Measurements from ENCODE around the gene ALDOA.

The ALDOA gene

GRCh38 chr16:30088237-30088831 lies 22.8 kb downstream of the ALDOA start:
- Histone ChIP-seq H3K27me3 (ENCODE audit: control insufficient read depth, insufficient read depth, low read length) (no peaks in the 10 kb centered on the region), H3K9me3 (ENCODE audit: control insufficient read depth, low read length) (no peaks in the 10 kb centered on the region), H3K4me3 (ENCODE audit: low read length) (no peak overlapping the region), H3K4me1 (ENCODE audit: control insufficient read depth, insufficient read depth, low read length) (peaks cover 31% of the 10 kb centered on the region), H3K36me3 (ENCODE audit: control insufficient read depth, insufficient read depth, low read length) (peaks cover 10% of the 10 kb centered on the region), H3K9ac (ENCODE audit: low read length) (no peak overlapping the region)

GRCh38 chr16:30088832-30089624 lies 23.5 kb downstream of the ALDOA start:
- Histone ChIP-seq H3K4me1 (ENCODE audit: control insufficient read depth, insufficient read depth, low read length) (peaks cover 31% of the 10 kb centered on the region), H3K9me3 (ENCODE audit: control insufficient read depth, low read length) (no peaks in the 10 kb centered on the region), H3K36me3 (ENCODE audit: control insufficient read depth, insufficient read depth, low read length) (peaks cover 6% of the 10 kb centered on the region), H3K9ac (ENCODE audit: low read length) (no peak overlapping the region), H3K4me3 (ENCODE audit: low read length) (no peak overlapping the region), H3K27me3 (ENCODE audit: control insufficient read depth, insufficient read depth, low read length) (no peaks in the 10 kb centered on the region)

GRCh38 chr16:30090610-30091331 lies 25.2 kb downstream of the ALDOA start:
- Histone ChIP-seq H3K27me3 (ENCODE audit: control insufficient read depth, insufficient read depth, low read length) (no peaks in the 10 kb centered on the region), H3K36me3 (ENCODE audit: control insufficient read depth, insufficient read depth, low read length) (no peaks in the 10 kb centered on the region), H3K4me3 (ENCODE audit: low read length) (no peak overlapping the region), H3K9ac (ENCODE audit: low read length) (peak overlapping the region; percentile 79), H3K4me1 (ENCODE audit: control insufficient read depth, insufficient read depth, low read length) (peaks cover 43% of the 10 kb centered on the region), H3K9me3 (ENCODE audit: control insufficient read depth, low read length) (no peaks in the 10 kb centered on the region)

GRCh38 chr16:30091474-30092372 lies 26.2 kb downstream of the ALDOA start, which contains the start of gene TBX6:
Gene TBX6, minus strand, starts transcription at chr16:30091924. Its CDS starts 731 bp downstream, at chr16:30091193.
- Histone ChIP-seq H3K9me3 (ENCODE audit: control insufficient read depth, low read length) (no peaks in the 10 kb centered on the region), H3K9ac (ENCODE audit: low read length) (peak within 1 kb of the TSS; percentile 79), H3K27me3 (ENCODE audit: control insufficient read depth, insufficient read depth, low read length) (no peaks in the 10 kb centered on the region), H3K4me1 (ENCODE audit: control insufficient read depth, insufficient read depth, low read length) (peaks cover 46% of the 10 kb centered on the region), H3K4me3 (ENCODE audit: low read length) (peak within 1 kb of the TSS; percentile 88), H3K36me3 (ENCODE audit: control insufficient read depth, insufficient read depth, low read length) (no peaks in the 10 kb centered on the region)

GRCh38 chr16:30092373-30093010 lies 26.9 kb downstream of the ALDOA start:
- Histone ChIP-seq H3K9ac (ENCODE audit: low read length) (peak overlapping the region; percentile 79), H3K4me3 (ENCODE audit: low read length) (peak overlapping the region; percentile 88), H3K27me3 (ENCODE audit: control insufficient read depth, insufficient read depth, low read length) (no peaks in the 10 kb centered on the region), H3K9me3 (ENCODE audit: control insufficient read depth, low read length) (no peaks in the 10 kb centered on the region), H3K4me1 (ENCODE audit: control insufficient read depth, insufficient read depth, low read length) (peaks cover 46% of the 10 kb centered on the region), H3K36me3 (ENCODE audit: control insufficient read depth, insufficient read depth, low read length) (no peaks in the 10 kb centered on the region)

GRCh38 chr16:30094541-30095165 lies 29.1 kb downstream of the ALDOA start:
- H3K27me3 ChIP-seq (ENCODE audit: control insufficient read depth, insufficient read depth, low read length), result no peaks in the 10 kb centered on the region
- peak overlapping the region; percentile 86 for H3K9ac ChIP-seq (ENCODE audit: low read length)
- H3K9me3 ChIP-seq (ENCODE audit: control insufficient read depth, low read length), result no peaks in the 10 kb centered on the region
- peak overlapping the region; percentile 75 for H3K4me3 ChIP-seq (ENCODE audit: low read length)
- H3K36me3 ChIP-seq (ENCODE audit: control insufficient read depth, insufficient read depth, low read length), result no peaks in the 10 kb centered on the region
- H3K4me1 ChIP-seq (ENCODE audit: control insufficient read depth, insufficient read depth, low read length), result peaks cover 46% of the 10 kb centered on the region

GRCh38 chr16:30095166-30096078 lies 29.9 kb downstream of the ALDOA start:
- peaks cover 38% of the 10 kb centered on the region for H3K4me1 ChIP-seq (ENCODE audit: control insufficient read depth, insufficient read depth, low read length)
- no peaks in the 10 kb centered on the region for H3K27me3 ChIP-seq (ENCODE audit: control insufficient read depth, insufficient read depth, low read length)
- peak overlapping the region; percentile 86 for H3K9ac ChIP-seq (ENCODE audit: low read length)
- H3K4me3 ChIP-seq (ENCODE audit: low read length), result peak overlapping the region; percentile 75
- H3K36me3 ChIP-seq (ENCODE audit: control insufficient read depth, insufficient read depth, low read length), result no peaks in the 10 kb centered on the region
- H3K9me3 ChIP-seq (ENCODE audit: control insufficient read depth, low read length), result no peaks in the 10 kb centered on the region

- Histone ChIP-seq H3K9me3 (ENCODE audit: control insufficient read depth, low read length) (no peaks in the 10 kb centered on the region), H3K4me1 (ENCODE audit: control insufficient read depth, insufficient read depth, low read length) (peaks cover 29% of the 10 kb centered on the region), H3K36me3 (ENCODE audit: control insufficient read depth, insufficient read depth, low read length) (no peaks in the 10 kb centered on the region), H3K9ac (ENCODE audit: low read length) (peak within 1 kb of the TSS; percentile 86), H3K4me3 (ENCODE audit: low read length) (peak within 1 kb of the TSS; percentile 75), H3K27me3 (ENCODE audit: control insufficient read depth, insufficient read depth, low read length) (no peaks in the 10 kb centered on the region)
Measured at GRCh38 chr16:30096105-30096861, 30.7 kb downstream of the ALDOA start, which contains the start of gene YPEL3. Gene YPEL3, minus strand, starts transcription at chr16:30096213. Its CDS starts 731 bp downstream, at chr16:30095482.

- Histone ChIP-seq H3K4me1 (ENCODE audit: control insufficient read depth, insufficient read depth, low read length) (peaks cover 28% of the 10 kb centered on the region), H3K27me3 (ENCODE audit: control insufficient read depth, insufficient read depth, low read length) (no peaks in the 10 kb centered on the region), H3K4me3 (ENCODE audit: low read length) (peak overlapping the region; percentile 53), H3K36me3 (ENCODE audit: control insufficient read depth, insufficient read depth, low read length) (no peaks in the 10 kb centered on the region), H3K9ac (ENCODE audit: low read length) (peak overlapping the region; percentile 75), H3K9me3 (ENCODE audit: control insufficient read depth, low read length) (no peaks in the 10 kb centered on the region)
Measured at GRCh38 chr16:30096862-30097563, 31.5 kb downstream of the ALDOA start.

Measured in mucosa of stomach (tissue), 1 donor.